HepG2 (cell line): ENCODE results near the gene RPRML. TPM values are rescaled to one million over a fixed set of nuclear protein-coding genes. Genes with fewer than 3 reads are reported as not detected.

Experiments used
- BRCA1 ChIP-seq: sonication (generic); formaldehyde crosslinking; IDR thresholded peaks from 2 replicates; pipeline ENCODE4 v1.4.0; 2020; ENCODE audit warnings: missing genetic modification reagents
- DNMT3B ChIP-seq: conservative IDR thresholded peaks from 2 replicates; pipeline ENCODE4 v1.6.1; 2016; ENCODE audit warnings: missing biosample characterization, control low read depth
- HOXD1 ChIP-seq: sonication (generic); formaldehyde crosslinking; IDR thresholded peaks from 2 replicates; pipeline ENCODE4 v1.5.0; 2020; ENCODE audit warnings: missing genetic modification reagents
- POLR2AphosphoS5 ChIP-seq: IDR thresholded peaks from 2 replicates; pipeline ENCODE4 v1.6.1; 2012; ENCODE audit warnings: low read depth, low read length
- REPIN1 ChIP-seq: sonication (generic); formaldehyde crosslinking; IDR thresholded peaks from 2 replicates; pipeline ENCODE4 v1.8.0; 2022; ENCODE audit warnings: missing genetic modification reagents, low read depth, mild to moderate bottlenecking, borderline replicate concordance
- SIN3A ChIP-seq: IDR thresholded peaks from 2 replicates; pipeline ENCODE4 v1.6.1; 2011; ENCODE audit warnings: low read depth, mild to moderate bottlenecking, control low read depth, low read length, borderline replicate concordance
- SMAD3 ChIP-seq: sonication (generic); formaldehyde crosslinking; IDR thresholded peaks from 2 replicates; pipeline ENCODE4 v1.4.0; 2020; ENCODE audit warnings: missing genetic modification reagents
- STAG1 ChIP-seq: sonication (generic); formaldehyde crosslinking; IDR thresholded peaks from 2 replicates; pipeline ENCODE4 v1.4.0; 2020; ENCODE audit warnings: missing genetic modification reagents
- TEAD3 ChIP-seq: optimal IDR thresholded peaks from 2 replicates; pipeline ENCODE3; 2016; ENCODE audit warnings: borderline replicate concordance
- THAP7 ChIP-seq: sonication (generic); formaldehyde crosslinking; IDR thresholded peaks from 2 replicates; pipeline ENCODE4 v1.8.1; 2023; ENCODE audit warnings: mild to moderate bottlenecking, missing genetic modification reagents
- TSC22D2 ChIP-seq: sonication (generic); formaldehyde crosslinking; IDR thresholded peaks from 2 replicates; pipeline ENCODE4 v1.5.1; 2020; ENCODE audit warnings: missing genetic modification reagents, mild to moderate bottlenecking, borderline replicate concordance
- YY1 ChIP-seq: IDR thresholded peaks from 2 replicates; pipeline ENCODE4 v1.6.1; 2011; ENCODE audit warnings: low read length, low read depth, moderate library complexity, mild to moderate bottlenecking; ENCODE audit not compliant: insufficient read depth, insufficient replicate concordance
- ZFX ChIP-seq: sonication (generic); formaldehyde crosslinking; IDR thresholded peaks from 2 replicates; pipeline ENCODE4 v1.4.0; 2020; ENCODE audit warnings: mild to moderate bottlenecking, low read depth, missing genetic modification reagents, moderate library complexity
- ZNF563 ChIP-seq: sonication (generic); formaldehyde crosslinking; IDR thresholded peaks from 2 replicates; pipeline ENCODE4 v1.8.0; 2022; ENCODE audit warnings: mild to moderate bottlenecking, moderate library complexity, missing genetic modification reagents
- ZSCAN9 ChIP-seq: IDR thresholded peaks from 2 replicates; pipeline ENCODE4 v1.6.1; 2016; ENCODE audit warnings: borderline replicate concordance
- polyA plus RNA-seq, 8 experiments: library from polyadenylated mRNA; depleted of rRNA in 3 of 8; stranded (reverse) in 7 of 8; unstranded in 1 of 8; fragments of >200 nt; fragmentation: Illumina TruSeq in 4 of 8; extraction: Trizol in 4 of 8; gene quantifications; 2 replicates each; pipeline versions ENCODE4 v1.2.1 to v1.2.3, GENCODE V29; 2011 to 2016; ENCODE audit warnings: low read depth in 4 of 8, missing spikeins in 1 of 8, mixed read lengths in 1 of 8; ENCODE audit not compliant: insufficient read depth in 1 of 8
- total RNA-seq, 5 experiments: library from RNA; depleted of rRNA; stranded (reverse); fragments of >200 nt; fragmentation: Illumina TruSeq; extraction: Trizol; gene quantifications; 2 replicates each; pipeline ENCODE4 v1.2.3, GENCODE V29; 2016; ENCODE audit warnings: low read depth in 1 of 5
- TF ChIP-seq, protein P1 (sequence below): sonication (generic); formaldehyde crosslinking; IDR thresholded peaks from 2 replicates; pipeline ENCODE4 v1.9.0; 2021; ENCODE audit warnings: missing genetic modification reagents, mild to moderate bottlenecking, borderline replicate concordance
- TF ChIP-seq, protein P2 (sequence below): sonication (generic); formaldehyde crosslinking; IDR thresholded peaks from 2 replicates; pipeline ENCODE4 v1.9.0; 2021; ENCODE audit warnings: missing genetic modification reagents, borderline replicate concordance
- TF ChIP-seq, protein P3 (sequence below): sonication (generic); formaldehyde crosslinking; IDR thresholded peaks from 2 replicates; pipeline ENCODE4 v1.5.1; 2020; ENCODE audit warnings: missing genetic modification reagents, mild to moderate bottlenecking, borderline replicate concordance
- TF ChIP-seq, protein P4 (sequence below): sonication (generic); formaldehyde crosslinking; IDR thresholded peaks from 2 replicates; pipeline ENCODE4 v1.4.0; 2020; ENCODE audit warnings: missing genetic modification reagents
- TF ChIP-seq, protein P5 (sequence below): sonication (generic); formaldehyde crosslinking; IDR thresholded peaks from 2 replicates; pipeline ENCODE4 v1.8.0; 2022; ENCODE audit warnings: missing genetic modification reagents, low read depth, mild to moderate bottlenecking, borderline replicate concordance

Gene RPRML
- total and polyA plus RNA-seq, 2 of the 13 experiments (the other 11 are each of a cell fraction or from before 2014, with no cell fraction given) = not detected

DNA sequence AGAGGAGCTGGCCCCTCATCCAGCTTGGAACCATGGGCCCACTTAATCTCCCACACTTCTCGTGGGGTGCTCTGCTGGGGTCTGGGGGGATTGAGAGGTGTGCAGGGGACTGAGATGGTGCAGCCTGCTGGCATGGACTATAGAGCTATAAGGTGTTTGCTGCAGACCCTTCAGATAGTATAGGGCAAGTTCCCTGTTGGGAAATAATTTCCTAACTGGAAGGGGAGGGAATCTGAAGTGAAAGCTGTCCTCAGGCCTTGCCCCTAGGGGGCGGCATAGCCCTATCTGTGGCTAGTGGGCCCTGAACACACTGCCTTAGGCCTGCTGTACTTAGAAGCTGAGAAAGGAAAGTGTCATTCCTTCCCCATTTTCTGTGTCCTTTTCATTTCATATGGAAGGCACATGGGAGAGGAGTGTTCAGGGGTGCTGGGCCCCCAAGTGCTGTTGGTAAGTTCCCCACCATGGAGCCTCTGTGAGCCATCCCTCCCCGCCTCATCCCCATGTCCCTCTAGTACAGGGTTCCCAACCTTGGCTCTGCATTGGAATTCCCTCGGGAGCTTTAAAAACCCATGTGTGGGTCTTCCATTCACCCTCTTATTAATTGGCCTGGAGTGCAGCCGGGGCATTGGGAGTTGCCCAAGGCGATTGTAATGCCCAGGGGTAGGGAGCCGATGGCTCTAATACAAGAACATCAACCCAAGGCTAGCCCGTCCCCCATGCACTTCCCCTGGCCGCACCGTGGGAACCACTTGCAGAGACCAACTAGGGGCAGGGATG, 36.4 kb downstream of the RPRML start (continued):
- TF ChIP-seq, protein P1, sequence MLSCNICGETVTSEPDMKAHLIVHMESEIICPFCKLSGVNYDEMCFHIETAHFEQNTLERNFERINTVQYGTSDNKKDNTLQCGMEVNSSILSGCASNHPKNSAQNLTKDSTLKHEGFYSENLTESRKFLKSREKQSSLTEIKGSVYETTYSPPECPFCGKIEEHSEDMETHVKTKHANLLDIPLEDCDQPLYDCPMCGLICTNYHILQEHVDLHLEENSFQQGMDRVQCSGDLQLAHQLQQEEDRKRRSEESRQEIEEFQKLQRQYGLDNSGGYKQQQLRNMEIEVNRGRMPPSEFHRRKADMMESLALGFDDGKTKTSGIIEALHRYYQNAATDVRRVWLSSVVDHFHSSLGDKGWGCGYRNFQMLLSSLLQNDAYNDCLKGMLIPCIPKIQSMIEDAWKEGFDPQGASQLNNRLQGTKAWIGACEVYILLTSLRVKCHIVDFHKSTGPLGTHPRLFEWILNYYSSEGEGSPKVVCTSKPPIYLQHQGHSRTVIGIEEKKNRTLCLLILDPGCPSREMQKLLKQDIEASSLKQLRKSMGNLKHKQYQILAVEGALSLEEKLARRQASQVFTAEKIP = no peak
- TF ChIP-seq ZNF563 (CRISPR knock-in tag) (no peak), REPIN1 (CRISPR knock-in tag) (no peak), SIN3A (no peak), STAG1 (CRISPR knock-in tag) (peak; percentile 87), HOXD1 (CRISPR knock-in tag) (no peak), SMAD3 (CRISPR knock-in tag) (0 out of 2 replicates have a peak, but pooled peaks have one; percentile 45), THAP7 (no peak), DNMT3B (CRISPR knock-in tag) (no peak), ZFX (CRISPR knock-in tag) (peak; percentile 65; the same call in 1 of the 2 replicates), ZSCAN9 (CRISPR knock-in tag) (peak; percentile 71; the same call in 1 of the 2 replicates), TSC22D2 (CRISPR knock-in tag) (0 out of 2 replicates have a peak, but pooled peaks have one; percentile 49), BRCA1 (CRISPR knock-in tag) (no peak), POLR2AphosphoS5 (no peak; the same call in 1 of the 2 replicates), TEAD3 (CRISPR knock-in tag) (peak; percentile 72), YY1 (peak; percentile 28)
- TF ChIP-seq, protein P2, sequence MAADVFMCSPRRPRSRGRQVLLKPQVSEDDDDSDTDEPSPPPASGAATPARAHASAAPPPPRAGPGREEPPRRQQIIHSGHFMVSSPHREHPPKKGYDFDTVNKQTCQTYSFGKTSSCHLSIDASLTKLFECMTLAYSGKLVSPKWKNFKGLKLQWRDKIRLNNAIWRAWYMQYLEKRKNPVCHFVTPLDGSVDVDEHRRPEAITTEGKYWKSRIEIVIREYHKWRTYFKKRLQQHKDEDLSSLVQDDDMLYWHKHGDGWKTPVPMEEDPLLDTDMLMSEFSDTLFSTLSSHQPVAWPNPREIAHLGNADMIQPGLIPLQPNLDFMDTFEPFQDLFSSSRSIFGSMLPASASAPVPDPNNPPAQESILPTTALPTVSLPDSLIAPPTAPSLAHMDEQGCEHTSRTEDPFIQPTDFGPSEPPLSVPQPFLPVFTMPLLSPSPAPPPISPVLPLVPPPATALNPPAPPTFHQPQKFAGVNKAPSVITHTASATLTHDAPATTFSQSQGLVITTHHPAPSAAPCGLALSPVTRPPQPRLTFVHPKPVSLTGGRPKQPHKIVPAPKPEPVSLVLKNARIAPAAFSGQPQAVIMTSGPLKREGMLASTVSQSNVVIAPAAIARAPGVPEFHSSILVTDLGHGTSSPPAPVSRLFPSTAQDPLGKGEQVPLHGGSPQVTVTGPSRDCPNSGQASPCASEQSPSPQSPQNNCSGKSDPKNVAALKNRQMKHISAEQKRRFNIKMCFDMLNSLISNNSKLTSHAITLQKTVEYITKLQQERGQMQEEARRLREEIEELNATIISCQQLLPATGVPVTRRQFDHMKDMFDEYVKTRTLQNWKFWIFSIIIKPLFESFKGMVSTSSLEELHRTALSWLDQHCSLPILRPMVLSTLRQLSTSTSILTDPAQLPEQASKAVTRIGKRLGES (CRISPR knock-in tag) = no peak
- TF ChIP-seq, protein P3, sequence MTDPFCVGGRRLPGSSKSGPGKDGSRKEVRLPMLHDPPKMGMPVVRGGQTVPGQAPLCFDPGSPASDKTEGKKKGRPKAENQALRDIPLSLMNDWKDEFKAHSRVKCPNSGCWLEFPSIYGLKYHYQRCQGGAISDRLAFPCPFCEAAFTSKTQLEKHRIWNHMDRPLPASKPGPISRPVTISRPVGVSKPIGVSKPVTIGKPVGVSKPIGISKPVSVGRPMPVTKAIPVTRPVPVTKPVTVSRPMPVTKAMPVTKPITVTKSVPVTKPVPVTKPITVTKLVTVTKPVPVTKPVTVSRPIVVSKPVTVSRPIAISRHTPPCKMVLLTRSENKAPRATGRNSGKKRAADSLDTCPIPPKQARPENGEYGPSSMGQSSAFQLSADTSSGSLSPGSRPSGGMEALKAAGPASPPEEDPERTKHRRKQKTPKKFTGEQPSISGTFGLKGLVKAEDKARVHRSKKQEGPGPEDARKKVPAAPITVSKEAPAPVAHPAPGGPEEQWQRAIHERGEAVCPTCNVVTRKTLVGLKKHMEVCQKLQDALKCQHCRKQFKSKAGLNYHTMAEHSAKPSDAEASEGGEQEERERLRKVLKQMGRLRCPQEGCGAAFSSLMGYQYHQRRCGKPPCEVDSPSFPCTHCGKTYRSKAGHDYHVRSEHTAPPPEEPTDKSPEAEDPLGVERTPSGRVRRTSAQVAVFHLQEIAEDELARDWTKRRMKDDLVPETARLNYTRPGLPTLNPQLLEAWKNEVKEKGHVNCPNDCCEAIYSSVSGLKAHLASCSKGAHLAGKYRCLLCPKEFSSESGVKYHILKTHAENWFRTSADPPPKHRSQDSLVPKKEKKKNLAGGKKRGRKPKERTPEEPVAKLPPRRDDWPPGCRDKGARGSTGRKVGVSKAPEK (CRISPR knock-in tag) = no peak
- TF ChIP-seq, protein P4, sequence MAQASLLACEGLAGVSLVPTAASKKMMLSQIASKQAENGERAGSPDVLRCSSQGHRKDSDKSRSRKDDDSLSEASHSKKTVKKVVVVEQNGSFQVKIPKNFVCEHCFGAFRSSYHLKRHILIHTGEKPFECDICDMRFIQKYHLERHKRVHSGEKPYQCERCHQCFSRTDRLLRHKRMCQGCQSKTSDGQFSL (CRISPR knock-in tag) = no peak
- TF ChIP-seq, protein P5, sequence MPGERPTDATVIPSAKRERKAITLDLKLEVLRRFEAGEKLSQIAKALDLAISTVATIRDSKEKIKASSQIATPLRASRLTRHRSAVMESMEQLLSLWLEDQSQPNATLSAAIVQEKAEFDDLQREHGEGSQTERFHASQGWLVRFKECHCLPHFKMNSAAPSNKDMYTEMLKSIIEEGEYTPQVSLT = no peak
